ENCODE measurements around the gene SHROOM1.

SHROOM1 gene

DNA sequence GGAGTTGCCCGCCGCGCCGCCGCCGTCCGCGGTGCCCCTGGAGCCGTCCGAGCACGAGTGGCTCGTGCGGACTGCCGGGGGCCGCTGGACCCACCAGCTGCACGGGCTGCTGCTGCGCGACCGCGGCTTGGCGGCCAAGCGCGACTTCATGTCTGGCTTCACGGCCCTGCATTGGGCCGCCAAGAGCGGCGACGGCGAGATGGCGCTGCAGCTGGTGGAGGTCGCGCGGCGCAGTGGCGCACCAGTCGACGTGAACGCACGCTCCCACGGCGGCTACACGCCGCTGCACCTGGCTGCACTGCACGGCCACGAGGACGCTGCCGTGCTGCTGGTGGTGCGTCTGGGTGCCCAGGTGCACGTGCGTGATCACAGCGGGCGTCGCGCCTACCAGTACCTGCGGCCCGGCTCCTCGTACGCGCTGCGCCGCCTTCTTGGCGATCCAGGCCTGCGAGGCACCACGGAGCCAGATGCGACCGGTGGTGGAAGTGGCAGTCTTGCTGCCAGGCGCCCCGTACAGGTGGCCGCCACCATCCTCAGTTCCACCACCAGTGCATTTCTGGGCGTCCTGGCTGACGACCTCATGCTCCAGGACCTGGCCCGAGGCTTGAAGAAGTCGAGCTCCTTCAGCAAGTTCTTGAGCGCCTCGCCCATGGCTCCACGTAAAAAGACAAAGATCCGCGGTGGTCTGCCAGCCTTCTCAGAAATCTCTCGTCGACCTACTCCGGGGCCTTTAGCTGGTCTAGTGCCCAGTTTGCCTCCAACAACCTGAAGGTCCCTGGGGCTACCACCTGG lies 15.7 kb downstream of the SHROOM1 start:
- H3K4me3 ChIP-seq (replicated peaks; ENCODE audit: low read depth, low read length): no peak overlapping the region
- no peak for DNase-seq (ENCODE audit: low read depth)
- TF ChIP-seq, protein P1, sequence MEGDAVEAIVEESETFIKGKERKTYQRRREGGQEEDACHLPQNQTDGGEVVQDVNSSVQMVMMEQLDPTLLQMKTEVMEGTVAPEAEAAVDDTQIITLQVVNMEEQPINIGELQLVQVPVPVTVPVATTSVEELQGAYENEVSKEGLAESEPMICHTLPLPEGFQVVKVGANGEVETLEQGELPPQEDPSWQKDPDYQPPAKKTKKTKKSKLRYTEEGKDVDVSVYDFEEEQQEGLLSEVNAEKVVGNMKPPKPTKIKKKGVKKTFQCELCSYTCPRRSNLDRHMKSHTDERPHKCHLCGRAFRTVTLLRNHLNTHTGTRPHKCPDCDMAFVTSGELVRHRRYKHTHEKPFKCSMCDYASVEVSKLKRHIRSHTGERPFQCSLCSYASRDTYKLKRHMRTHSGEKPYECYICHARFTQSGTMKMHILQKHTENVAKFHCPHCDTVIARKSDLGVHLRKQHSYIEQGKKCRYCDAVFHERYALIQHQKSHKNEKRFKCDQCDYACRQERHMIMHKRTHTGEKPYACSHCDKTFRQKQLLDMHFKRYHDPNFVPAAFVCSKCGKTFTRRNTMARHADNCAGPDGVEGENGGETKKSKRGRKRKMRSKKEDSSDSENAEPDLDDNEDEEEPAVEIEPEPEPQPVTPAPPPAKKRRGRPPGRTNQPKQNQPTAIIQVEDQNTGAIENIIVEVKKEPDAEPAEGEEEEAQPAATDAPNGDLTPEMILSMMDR (IDR thresholded peaks at IDR 0.05; ENCODE audit: low read length, missing control alignments): no peak

DNA sequence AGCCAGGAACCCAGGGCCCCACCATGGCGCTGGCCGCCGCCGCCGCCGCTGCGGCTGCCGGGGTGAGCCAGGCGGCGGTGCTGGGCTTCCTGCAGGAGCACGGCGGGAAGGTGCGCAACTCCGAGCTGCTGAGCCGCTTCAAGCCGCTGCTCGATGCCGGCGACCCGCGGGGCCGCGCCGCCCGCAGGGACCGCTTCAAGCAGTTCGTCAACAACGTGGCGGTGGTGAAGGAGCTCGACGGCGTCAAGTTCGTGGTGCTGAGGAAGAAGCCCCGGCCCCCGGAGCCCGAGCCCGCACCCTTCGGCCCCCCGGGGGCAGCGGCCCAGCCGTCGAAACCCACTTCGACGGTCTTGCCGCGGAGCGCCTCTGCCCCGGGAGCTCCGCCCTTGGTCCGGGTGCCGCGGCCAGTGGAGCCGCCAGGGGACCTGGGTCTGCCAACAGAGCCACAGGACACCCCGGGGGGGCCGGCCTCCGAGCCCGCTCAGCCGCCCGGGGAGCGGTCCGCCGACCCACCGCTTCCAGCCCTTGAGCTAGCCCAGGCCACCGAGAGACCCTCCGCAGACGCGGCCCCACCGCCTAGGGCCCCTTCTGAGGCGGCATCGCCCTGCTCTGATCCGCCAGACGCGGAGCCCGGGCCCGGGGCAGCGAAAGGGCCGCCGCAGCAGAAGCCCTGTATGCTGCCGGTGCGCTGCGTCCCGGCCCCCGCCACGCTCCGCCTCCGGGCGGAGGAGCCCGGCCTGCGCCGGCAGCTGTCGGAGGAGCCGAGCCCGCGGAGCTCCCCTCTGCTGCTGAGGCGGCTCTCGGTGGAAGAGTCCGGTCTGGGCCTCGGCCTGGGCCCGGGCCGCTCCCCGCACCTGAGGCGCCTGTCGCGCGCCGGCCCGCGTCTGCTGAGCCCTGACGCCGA lies 16.6 kb downstream of the SHROOM1 start:
- TF ChIP-seq, protein P1 (IDR thresholded peaks at IDR 0.05; ENCODE audit: low read length, missing control alignments): no peak
- no peak for DNase-seq (ENCODE audit: low read depth)
- no peak overlapping the region for H3K4me3 ChIP-seq (replicated peaks; ENCODE audit: low read depth, low read length)

DNA sequence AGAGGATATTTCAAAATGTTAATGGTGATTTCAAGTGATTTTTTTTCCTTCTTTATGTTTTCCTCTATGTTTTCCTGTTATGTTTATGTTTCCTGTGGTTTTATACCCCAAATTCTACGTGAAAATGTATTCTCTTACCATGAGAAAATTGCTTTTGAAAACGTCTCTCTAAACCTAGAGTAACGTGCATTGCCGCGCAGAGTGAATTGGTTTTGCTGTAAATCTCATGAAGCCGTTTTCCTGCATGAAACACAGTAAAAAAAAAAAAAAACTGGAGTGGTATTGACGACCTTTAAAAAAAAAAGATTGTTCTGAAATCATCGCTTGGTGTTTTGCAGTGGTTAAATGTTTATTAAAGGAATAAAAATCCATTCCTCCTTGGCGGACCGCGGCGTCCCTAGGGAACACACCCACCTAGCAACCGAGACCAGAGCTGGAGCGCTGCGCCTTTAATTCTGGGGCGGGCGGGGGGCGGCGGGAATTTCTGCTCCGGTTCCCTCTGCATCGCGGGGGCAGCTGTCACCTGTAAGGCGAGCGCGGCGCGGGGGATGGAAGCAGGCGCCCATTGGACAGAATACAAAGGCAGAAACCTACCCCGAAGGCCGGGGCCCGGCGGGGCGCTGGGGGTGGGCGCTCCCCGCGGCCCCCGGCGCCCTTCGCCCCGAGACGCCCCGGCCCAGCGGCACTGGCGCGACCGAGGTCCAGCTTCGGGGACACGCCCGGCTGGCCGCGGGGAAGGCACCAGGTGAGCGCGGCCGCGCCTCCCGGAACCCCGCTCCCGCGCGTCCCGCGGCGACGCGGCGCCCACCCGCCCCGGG lies 17.5 kb downstream of the SHROOM1 start, which contains the start of gene SOWAHA:
Gene SOWAHA (plus strand): TSS at position 522 of the 818 bp plus-strand sequence. CDS start 320 bp downstream, outside the sequence.
- no peak within 1 kb of the TSS for H3K4me3 ChIP-seq (replicated peaks; ENCODE audit: low read depth, low read length)
- no peak for DNase-seq (ENCODE audit: low read depth)
- TF ChIP-seq, protein P1 (IDR thresholded peaks at IDR 0.05; ENCODE audit: low read length, missing control alignments): no peak

DNA sequence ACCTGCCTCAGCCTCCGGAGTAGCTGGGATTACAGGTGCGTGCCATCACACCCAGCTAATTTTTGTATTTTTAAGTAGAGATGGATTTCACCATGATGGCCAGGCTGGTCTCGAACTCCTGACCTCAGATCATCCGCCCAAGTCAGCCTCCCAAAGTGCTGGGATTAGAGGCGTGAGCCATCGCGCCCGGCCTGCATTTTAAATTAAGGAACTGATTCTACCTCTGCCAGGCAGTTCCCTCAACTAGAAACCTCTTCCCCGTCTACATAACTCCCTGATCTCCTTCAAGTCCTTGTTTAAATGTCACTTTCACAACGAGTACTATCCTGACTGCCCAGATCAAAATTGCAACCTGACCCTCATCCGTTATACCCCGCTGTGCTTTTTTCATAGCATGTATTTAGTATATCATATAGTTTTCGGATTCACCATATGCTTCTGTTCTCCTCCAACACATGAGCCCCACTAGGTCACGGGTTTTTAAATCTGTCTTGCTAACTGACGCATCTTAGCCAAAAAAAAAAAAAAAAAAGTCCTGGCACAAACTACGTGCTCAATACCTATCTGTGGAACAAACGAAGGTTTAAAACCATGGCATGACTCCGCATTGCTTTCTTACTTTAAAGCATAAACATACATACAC lies 18.2 kb downstream of the SHROOM1 start:
- TF ChIP-seq, protein P1 (IDR thresholded peaks at IDR 0.05; ENCODE audit: low read length, missing control alignments): no peak
- DNase-seq (ENCODE audit: low read depth): no peak
- no peak overlapping the region for H3K4me3 ChIP-seq (replicated peaks; ENCODE audit: low read depth, low read length)

DNA sequence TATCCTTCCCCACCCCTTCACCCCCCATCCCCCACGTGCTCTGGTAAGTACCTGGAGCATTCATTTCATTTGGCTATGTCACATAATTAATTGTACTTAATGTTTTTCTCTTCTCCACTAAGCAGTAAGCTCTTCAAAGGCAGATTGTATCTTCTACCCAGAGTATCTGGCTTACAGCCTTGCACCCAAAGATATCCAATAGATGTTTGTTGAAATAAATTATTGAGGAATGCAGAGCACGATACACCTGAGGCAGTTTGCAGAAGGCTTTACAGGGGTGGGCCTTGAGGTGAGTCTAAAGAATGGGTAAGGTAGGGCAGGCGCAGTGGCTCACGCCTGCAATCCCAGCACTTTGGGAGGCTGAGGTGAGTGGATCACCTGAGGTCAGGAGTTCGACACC lies 19.8 kb downstream of the SHROOM1 start:
- TF ChIP-seq, protein P1 (IDR thresholded peaks at IDR 0.05; ENCODE audit: low read length, missing control alignments): no peak
- H3K4me3 ChIP-seq (replicated peaks; ENCODE audit: low read depth, low read length): no peak overlapping the region
- DNase-seq (ENCODE audit: low read depth): no peak

DNA sequence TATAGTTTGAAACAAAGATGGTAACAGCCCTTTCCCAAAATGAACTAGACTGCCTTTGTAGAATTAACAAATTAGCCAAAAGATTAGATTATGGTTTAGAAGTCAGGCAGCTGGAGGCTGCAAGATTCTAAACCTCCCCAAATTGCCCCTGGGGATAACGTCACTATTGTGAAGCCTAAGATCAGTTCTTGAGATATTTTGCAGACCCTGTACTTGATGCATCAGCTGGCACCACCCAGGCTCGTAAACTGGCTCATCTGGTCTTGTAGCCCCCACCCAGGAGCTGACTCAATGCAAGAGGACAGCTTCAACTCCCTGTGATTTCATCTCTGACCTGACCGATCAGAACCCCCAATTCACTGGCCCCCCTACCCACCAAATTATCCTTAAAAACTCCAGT lies 21.6 kb downstream of the SHROOM1 start:
- no peak overlapping the region for H3K4me3 ChIP-seq (replicated peaks; ENCODE audit: low read depth, low read length)
- DNase-seq (ENCODE audit: low read depth): no peak
- TF ChIP-seq, protein P1 (IDR thresholded peaks at IDR 0.05; ENCODE audit: low read length, missing control alignments): no peak

All from fibroblast of pulmonary artery (primary cell).